Medulla oblongata (tissue), 1 donor: ENCODE measurements around the gene MYDGF.
"Not testable (repeated sequence)": the region's sequence is repeated elsewhere in the genome, so short reads cannot be mapped to it uniquely, and the experiment has no call there.

Experiments
- DNase-seq: peaks from one replicate; pipeline ENCODE4 v3.0.0-alpha.2; 2015; ENCODE audit errors: extremely low spot score

MYDGF gene

DNA sequence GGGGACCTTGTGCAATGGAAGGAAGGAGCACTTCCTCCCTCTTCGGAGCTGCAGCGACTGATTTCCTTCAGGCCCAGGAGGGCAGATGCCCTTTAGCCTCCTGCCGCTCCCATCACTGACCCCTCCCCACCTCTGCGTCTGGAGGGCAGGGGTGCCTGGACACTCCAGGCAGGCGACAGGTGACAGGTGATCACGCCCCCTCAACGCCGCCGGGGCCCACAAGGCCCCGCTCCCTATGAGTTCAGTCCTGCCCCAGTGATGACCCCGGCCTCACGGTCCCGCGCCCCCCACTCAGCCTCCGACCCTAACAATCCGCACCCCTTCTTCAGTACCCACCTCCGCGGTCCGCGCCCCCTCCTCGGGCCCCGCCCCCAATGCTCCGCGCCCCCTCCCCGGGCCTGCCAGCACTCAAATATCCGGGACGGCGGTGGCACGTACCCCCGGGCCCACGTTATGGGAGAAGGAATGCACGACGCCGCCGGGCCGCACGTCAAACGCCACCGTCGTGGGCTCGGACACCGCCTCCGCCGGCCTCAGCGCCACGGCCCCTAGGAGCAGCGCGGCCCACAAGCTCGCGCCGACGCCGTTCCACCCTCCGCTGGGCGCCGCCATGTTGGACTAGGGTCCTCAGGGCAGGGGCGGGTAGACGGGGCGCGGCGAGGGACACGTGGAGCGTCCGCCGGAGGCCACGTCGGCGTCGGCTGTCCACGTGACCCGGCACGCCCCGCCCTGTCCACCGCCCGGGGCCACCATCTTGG is at the start of gene MYDGF:
Gene MYDGF (minus strand): TSS at position 620 of the 758 bp plus-strand sequence. CDS start 8 bp downstream, at position 612.
- peak; percentile 86 for DNase-seq

DNA sequence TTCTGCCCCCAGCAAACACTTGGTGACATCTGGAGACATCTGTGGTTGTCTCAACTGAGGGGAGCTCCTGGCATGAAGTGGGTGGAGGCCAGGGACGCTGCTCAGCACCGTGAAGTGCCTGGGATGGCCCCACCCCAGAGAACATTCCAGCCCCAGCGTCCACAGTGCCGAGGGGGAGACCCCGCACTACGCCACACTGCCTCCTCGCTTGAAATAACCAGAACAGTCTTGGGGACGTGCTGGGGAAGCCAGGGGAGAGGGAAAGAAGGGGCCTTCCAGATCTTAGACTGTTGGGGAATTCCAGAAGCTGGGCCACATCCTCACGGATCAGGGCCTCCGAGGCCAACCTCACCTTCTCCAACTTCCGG is 49.3 kb upstream of the MYDGF start:
- no peak for DNase-seq

DNA sequence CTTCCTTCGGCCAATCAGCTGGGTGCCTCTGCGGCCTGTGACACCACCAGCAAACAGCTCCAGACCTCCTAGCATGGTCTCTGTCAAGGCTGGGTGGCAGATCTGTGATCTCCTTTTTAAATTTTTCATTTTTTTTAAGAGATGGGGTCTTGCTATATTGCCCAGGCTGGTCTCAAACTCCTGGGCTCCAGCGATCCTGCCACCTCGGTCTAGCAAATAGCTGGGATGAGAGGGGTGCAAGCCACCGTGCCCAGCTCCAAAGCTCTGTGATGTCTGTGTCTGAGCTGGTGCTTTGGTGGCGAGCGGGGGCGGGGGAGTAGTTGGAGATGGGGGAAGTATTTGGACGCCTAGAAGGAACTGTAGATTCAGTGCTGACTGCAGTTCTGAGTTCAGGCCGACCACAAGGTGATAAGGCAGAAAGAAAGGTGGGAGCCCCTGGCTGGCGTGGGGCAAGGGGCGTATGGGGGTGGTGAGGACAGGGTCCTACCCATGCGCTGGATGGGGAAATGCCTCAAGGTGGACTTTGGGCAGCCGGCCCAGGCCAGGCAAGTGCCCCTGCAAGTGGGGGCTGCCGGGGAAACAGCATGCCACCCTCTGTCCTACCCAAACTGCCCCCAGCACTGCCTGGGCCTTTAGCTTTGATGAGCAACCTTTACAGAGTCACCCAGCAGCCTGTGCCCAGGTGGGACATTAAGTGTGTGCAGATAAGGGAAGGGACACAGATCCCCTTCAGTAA is 48.0 kb upstream of the MYDGF start:
- no peak for DNase-seq

DNA sequence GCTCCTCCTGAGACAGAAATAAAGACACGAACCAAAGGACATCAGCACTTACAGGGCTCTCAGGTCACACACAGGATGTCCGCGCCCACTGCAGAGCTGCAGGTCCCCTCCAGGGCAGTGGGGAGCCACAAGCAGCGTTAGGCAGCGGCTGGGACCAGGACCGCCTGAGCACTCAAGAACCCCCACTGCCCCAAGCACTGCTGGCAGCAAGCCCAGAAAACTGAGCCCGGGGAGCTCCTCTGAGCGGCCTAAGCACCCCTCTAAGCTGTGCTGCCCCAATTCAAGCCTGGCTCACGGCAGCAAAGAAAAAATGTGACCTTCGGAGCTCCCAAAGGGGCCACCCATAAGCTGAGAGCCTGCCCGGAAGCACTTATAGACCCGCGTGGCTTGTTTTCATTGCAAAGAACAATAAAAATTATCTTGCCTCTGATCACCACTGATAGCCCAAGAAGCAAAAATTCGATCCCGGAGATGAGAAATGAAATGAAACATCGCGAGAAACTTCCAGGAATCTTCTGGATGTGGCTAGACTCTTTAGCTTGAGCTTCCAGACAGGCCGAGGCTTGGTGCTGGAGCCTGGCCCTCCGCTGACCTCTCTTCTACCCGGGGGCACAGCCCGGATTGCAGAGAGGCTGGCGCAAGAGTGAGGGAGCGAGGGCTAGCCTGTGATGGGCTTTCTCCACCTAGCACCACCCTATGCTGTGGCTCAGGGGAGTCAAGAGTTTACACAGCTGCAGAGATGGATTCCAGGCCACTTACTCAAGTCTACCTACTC is 47.2 kb upstream of the MYDGF start:
- DNase-seq, result no peak

DNA sequence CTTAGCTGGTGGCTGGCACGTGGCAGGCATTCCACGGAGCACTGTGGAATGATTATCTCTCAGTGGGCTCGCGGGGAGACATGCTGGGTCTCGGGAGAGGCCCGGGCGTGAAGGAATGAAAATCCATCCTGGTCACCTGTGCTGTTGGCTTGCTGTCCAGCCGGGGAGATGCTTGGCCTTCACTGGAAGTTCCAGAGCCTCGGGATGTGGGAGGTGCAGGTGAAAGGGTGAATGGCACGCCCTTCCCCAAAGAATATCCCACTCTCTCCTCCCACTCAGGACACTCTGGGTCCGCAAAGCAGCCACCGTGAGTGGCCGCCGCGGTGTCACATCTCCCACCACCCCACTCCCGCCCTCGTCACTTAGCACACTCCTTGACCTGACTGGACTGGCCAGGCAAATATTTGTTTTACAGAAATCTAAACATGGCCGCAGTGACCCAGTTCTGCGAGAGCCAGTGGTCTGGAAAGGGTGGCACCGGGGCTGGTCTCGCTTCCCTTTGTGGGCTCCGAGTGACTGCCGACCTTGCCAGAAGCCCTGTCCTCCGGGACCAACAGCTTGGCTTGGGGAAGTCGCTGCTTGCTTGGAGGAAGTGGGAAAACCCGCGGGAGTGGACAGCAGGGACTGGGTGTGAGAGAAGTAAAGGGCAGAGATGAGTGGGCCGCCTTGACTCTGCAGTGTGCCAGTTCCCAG is 45.5 kb upstream of the MYDGF start:
- DNase-seq, result no peak

DNA sequence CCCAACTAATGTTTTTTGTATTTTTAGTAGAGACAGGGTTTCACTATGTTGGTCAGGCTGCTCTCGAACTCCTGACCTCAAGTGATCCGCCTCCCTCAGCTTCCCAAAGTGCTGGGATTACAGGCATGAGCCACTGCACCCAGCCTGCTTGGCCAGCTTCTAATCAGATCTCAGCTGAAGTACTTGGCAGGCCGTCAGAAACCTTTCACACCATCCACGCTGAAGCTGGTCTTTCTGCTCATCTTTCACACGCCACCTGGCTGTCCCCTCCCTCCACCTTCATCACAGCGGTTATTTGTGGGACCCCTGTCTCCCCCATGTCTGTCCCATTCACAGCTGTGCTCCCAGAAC is 45.0 kb upstream of the MYDGF start:
- DNase-seq, result not testable (repeated sequence)

DNA sequence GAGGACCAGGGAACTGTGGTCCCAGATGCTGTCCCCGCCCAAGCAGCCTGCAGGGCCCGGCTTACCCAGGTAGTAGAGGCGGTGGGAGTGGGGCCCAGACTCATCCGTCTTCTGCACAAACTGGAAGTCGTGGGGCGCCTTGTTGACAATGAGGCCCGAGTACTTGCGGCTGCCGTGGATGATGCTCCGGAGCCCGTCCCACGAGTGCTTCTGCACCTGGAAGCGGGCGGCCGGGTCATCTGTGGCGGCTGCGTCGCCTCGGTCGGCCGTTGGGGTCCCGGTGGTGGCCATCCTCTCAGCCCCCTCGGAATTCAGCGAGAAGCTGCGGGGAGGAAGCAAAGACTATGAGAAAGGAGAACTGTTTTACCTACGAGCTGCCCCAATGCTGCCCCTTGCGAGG is 43.9 kb upstream of the MYDGF start:
- DNase-seq, result no peak

DNA sequence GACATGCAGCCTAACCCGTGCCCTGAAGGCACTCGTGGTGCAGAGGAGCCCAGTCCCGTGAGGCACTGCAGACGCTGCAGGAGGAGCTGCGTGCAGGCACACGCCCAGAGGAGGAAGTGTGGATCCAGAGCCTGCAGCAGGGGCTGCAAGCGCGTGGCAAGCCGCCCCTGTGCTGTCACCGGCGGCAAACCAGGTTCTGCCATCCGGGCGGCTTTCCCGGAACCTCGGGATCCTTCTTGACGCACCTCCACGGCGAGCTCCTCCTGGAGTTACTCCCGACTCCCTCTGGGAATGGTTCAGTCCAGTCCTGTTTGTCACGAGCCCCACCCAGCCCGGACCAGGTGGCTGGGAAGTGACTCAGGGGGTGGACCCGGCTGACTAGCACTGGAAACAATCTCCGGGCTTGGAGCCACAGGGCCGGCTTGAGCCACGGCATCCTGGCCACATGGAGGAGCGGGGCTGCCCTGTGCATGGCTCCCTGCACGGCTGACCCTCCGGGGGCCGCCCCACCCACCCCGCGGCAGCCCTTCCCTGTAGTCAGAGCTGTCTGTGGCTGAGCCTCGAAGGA is 43.3 kb upstream of the MYDGF start:
- DNase-seq, result no peak

DNA sequence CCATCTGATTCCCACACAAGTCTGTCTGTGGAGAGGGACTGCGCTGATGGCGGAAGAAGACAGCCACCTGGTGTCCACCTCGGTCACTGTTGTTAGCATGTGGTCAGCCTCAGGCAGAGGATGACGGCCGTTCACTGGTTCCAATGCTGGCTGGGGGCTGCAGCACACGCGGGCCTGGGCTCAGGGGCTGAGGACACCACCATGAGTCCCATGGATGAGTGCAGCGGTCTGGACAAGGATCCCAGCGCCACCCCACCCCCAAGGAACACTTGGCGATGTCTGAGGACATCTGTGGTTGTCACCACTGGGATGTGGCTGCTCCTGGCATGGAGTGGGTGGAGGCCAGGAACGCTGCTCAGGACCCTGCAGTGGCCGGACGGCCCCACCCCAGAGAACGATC is 42.6 kb upstream of the MYDGF start:
- no peak for DNase-seq

DNA sequence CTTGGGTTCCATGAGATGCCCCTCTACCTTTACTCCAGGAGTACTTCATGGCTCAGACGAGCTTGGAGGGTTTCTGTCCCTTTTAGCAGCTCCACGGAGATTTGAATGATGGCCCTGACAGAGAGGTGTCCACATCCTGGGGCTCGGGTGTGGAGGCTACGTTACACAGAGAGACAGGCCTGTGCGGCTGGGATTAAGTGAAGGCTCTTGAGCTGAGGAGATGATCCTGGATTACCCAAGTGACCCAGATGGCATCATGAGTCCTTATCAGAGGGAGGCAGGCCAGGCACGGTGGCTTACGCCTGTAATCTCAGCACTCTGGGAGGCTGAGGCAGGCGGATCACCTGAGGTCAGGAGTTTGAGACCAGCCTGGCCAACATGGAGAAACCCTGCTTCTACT is 41.1 kb upstream of the MYDGF start:
- DNase-seq, result no peak

DNA sequence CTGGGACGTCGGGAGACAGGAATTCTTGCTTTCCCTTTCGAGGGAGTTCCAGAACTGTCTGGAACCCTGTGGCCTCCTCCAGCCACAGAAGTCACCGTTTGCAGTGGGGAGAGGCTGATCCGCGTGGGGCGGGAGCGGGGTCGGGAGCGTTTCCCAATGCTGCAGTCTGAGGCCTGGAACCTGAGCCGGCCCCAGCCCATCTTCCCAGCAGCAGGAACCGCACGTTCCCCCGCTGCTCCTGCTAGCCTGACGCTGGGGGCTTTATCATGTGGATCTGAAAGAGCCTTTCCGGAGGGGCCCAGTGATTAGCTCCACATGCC is 40.1 kb upstream of the MYDGF start:
- no peak for DNase-seq

DNA sequence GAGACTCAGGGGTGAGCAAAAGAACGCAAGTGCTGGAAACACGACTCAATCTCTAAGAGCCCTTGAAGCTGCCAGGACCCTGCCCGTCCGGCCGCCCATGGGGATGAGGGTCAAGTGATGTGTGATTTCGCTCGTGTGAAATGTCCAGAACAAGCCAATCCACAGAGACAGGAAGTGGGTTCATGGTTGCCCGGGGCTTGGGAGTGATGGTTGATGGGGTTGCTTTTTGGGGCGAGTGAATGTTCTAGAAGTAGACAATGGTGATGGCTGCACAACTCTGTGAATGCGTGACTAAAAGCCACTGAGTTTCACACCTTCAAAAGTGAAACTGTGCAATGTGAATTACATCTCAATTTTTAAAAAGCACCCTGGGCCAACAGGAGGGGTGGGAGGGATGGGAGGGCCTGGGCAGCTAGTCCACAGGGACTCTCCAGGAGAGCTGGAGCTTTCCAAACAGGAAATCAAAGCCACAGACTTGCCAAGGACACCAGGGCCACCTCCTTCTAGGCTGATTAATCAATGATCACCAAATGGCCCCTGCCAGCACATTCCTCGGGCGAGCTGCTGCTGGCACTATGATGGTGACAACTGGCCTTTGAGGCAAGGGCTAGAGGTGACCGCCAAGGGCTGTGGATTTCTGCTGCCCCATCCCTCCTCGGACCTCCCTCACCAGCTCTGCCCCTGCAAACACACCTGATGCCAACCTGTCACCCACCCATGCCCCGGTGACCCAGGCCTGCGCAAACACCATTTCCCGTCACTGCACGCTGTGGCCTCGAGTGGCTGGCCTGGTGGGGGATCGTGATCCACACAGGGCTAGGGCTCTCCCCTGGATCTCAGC is 39.5 kb upstream of the MYDGF start:
- DNase-seq, result no peak

DNA sequence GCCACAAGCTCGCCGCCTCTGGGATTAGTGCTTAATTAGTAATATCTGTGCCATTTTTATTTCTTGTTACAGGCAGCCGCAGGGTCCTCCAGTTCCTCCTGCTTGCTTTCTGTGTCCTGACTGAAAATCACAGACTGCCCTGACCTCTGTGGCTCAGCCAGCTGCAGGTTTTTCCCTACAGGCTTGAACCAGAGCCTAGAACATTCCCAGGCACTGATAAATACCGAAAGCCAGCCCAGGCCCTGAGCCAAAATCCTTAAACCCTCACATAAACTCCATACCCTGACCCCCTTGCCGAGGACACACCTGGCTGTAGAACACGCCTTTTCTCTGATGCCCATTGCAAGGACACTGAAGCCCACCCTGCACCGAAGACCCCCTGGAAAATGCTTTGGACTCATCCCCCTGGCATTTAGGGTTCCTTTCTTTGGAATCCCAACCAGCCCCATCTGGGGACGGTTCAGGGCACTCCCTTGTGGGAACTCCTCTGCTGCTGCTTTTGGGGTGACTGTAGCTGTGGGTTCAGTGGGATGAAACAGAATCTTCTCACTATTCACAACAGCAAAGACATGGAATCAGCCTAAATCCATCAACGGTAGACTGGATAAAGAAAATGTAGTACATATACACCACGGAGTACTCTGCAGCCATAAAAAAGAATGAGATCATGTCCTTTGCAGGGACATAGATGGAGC is 38.0 kb upstream of the MYDGF start:
- DNase-seq, result no peak

DNA sequence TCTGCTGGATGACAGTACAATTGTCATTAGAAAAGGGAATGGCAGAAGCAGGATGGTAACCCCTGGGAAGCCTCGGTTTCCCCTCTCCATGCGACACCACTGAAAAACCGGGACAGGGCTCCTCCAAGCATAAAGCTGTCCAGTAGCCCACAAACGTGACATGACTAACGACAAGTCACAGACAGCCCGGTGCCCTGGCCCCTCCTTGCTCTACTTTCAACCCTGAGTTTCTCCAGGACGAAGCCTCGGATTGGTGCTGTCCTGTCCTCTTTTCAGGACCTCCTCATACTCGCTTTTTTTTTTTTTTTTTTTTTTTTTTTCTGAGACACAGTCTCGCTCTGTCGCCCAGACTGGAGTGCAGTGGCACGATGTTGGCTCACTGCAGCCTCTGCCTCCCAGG is 37.2 kb upstream of the MYDGF start:
- DNase-seq, result no peak

DNA sequence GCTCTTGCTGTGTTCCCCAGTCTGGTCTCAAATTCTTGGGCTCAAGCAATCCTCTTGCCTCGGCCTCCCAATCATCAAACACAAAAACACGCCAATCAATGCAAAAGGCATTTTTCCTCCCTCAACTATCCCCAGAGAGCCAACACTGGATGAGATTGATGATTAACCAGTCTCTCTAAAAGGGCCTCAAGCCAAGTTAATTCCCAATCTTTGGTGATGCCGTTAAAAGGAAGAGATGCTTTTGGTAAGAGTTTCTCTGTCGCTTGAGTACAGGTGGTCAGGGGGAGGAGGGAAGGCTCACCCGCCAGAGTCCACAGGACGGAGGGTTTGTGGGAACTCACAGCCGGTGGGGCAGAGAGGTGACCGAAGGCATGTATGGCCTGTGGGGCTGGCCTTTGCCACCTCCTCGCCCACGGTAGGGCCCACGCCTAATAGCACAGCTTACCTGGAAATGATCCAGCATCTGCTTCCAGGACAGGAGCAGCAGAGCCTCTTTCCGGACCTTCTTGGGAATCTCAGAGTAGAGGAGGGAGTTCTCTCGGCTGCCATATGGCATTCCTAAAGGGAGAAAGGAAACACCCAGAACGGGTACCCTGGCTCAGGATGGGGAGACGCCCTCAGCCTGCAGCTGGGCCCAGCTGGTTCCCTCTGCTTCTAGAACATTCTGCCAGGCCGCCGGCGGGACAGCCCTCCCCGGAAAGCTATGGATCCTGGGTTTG is 35.4 kb upstream of the MYDGF start:
- DNase-seq, result no peak

DNA sequence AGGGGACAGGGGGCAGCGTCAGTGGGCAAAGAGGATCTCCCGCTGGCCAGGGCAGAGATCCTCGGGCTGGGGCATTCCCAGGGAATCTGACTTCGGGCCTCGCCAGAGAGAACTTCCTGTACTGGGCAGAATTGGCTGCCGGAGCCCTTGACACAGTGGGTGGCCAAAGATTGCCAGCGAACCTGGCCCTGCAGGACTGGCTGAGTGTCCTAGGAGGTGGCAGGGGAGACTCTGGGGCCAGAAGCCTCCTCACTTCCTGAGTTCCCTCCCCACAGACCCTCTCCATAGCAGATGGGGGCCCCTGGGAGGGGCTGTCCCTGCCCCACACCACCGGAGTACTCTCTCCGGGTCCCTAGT is 34.2 kb upstream of the MYDGF start:
- DNase-seq, result no peak

DNA sequence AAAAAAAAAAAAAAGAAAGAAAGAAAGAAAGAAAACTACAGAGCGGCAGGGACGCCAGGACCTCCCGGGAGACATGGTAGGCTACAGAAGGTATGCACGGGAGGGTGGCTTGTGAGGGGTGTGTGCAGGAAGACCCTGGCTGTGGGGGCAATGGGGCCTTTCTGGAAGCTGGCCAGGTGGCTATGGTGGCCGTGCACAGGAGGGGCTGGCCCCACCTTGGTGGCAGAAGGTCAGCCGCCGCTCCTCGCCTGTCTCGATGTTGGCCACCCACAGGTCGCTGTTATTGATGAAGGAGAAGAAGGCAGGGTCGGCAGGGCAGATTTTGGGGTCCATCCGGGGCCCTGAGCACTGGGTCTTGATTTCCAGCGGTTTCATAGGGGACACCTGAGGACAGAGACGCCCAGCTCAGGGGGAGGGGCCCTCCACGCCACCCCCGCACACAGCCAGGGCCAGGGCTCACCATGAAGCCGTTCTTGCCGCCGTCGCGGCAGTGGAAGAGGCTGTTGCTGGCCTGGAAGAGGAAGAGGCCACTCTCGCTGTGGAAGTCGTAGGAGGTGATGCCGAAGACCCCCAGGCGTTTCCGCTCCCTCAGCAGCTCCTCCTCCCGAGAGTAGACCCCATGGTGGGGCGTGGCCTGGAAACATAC is 33.7 kb upstream of the MYDGF start:
- no peak for DNase-seq

DNA sequence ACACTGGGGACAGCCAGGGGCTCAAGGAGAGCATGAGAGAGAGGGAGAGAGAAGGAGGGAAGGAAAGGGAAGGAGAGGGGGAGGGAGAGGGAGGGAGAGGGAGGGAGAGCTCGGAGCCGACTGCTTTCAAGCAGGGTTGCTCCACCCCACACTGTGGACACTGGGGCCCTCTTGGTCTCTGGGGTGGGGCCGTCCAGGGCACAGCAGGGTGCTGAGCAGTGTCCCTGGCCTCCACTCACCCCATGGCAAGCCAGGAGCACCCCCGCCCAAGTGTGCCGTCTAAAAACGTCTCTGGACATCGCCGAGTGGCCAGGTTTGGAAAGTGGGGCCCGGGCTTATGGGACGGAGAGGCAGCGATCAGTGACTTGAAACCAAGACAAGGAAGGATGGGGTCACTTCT is 32.6 kb upstream of the MYDGF start:
- no peak for DNase-seq

DNA sequence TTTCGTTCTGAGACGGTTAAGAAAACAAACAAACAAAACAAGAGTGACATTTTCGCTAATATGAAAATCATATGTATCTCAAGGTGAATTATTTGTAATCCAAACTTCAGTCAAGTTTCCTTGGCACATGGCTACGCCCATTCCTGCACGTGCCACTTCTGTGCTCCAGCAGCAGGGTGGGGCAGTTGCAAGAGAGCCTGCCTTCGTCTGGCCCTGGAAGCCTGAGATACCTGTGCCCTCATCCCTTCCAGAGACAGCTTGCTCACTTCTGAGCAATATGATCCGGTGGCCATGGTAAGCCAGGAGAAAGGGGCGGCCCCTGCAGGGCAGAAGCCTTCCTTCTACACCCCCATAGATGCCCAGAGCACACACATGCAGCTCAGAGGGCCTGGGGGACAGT is 31.4 kb upstream of the MYDGF start:
- DNase-seq, result no peak

DNA sequence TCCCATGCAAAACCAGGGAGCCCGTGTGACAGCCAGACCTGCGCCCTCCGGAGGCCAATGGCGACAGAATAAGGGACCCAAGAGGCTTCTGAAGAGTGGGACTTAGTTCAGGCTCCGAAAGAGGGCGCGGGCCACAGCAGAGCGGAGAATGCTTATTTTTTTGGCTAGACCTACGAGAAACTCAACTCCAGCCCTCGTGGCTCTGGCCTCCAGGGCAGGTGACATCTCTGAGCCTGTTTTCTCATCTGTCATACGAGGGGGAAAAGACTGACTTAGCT is 30.5 kb upstream of the MYDGF start:
- no peak for DNase-seq
